Astrocyte (in vitro differentiated cells and primary cell): ENCODE measurements around the gene TENM4. TPM values are rescaled to one million over a fixed set of nuclear protein-coding genes. Genes with fewer than 3 reads are reported as not detected.

Source experiments
- DNase-seq: peaks from one replicate; pipeline ENCODE4 v3.0.0-alpha.2; 2010; ENCODE audit warnings: low read depth
- FAIRE-seq: peaks from 2 replicates; lab custom pipeline; 2011; peaks lifted over from hg19 to GRCh38; lab: Jason Lieb, UNC
- H2AFZ ChIP-seq: 2 replicates; pipeline ENCODE4 v1.6.0; 2012; ENCODE audit warnings: low read depth, low read length, inconsistent platforms
- H3K27ac ChIP-seq: 2 replicates; pipeline ENCODE4 v1.5.1; 2011; ENCODE audit warnings: low read depth, low read length, inconsistent platforms
- H3K27me3 ChIP-seq: 2 replicates; pipeline ENCODE4 v1.6.0; 2011; ENCODE audit warnings: low read length, inconsistent platforms; ENCODE audit not compliant: insufficient read depth
- H3K36me3 ChIP-seq: 2 replicates; pipeline ENCODE4 v1.5.1; 2011; ENCODE audit warnings: low read length, inconsistent platforms; ENCODE audit not compliant: insufficient read depth
- H3K4me1 ChIP-seq: 2 replicates; pipeline ENCODE4 v1.5.1; 2011; ENCODE audit warnings: low read length, inconsistent platforms; ENCODE audit not compliant: insufficient read depth
- H3K4me2 ChIP-seq: 2 replicates; pipeline ENCODE4 v1.6.0; 2012; ENCODE audit warnings: low read length, inconsistent platforms
- H3K4me3 ChIP-seq: 2 replicates; pipeline ENCODE4 v1.5.1; 2011; ENCODE audit warnings: low read depth, mild to moderate bottlenecking, low read length, inconsistent platforms; ENCODE audit not compliant: insufficient read depth
- H3K79me2 ChIP-seq: 2 replicates; pipeline ENCODE4 v1.6.0; 2012; ENCODE audit warnings: mild to moderate bottlenecking, low read length, inconsistent platforms; ENCODE audit not compliant: insufficient read depth
- H3K9ac ChIP-seq: 2 replicates; pipeline ENCODE4 v1.6.0; 2012; ENCODE audit warnings: mild to moderate bottlenecking, low read length, inconsistent platforms
- H3K9me3 ChIP-seq: 2 replicates; pipeline ENCODE4 v1.5.1; 2012; ENCODE audit warnings: low read depth, mild to moderate bottlenecking, low read length, inconsistent platforms; ENCODE audit not compliant: insufficient read depth
- H4K20me1 ChIP-seq: 2 replicates; pipeline ENCODE4 v1.6.0; 2012; ENCODE audit warnings: low read length, inconsistent platforms; ENCODE audit not compliant: insufficient read depth
- H3K27ac Mint-ChIP-seq: one replicate; pipeline ENCODE4 v1.8.0; 2021; ENCODE audit warnings: mild to moderate bottlenecking, mixed read lengths; ENCODE audit not compliant: unreplicated experiment
- H3K27me3 Mint-ChIP-seq: one replicate; pipeline ENCODE4 v1.8.0; 2021; ENCODE audit warnings: low read depth, mixed read lengths; ENCODE audit not compliant: unreplicated experiment
- H3K36me3 Mint-ChIP-seq: one replicate; pipeline ENCODE4 v1.8.0; 2021; ENCODE audit warnings: low read depth, mixed read lengths; ENCODE audit not compliant: unreplicated experiment
- H3K4me1 Mint-ChIP-seq: one replicate; pipeline ENCODE4 v1.8.0; 2021; ENCODE audit warnings: low read depth, mixed read lengths; ENCODE audit not compliant: unreplicated experiment
- H3K4me3 Mint-ChIP-seq: one replicate; pipeline ENCODE4 v1.8.0; 2021; ENCODE audit warnings: mild to moderate bottlenecking, moderate library complexity, mixed read lengths; ENCODE audit not compliant: unreplicated experiment
- H3K9me3 Mint-ChIP-seq: one replicate; pipeline ENCODE4 v1.8.0; 2021; ENCODE audit warnings: mild to moderate bottlenecking, mixed read lengths; ENCODE audit not compliant: unreplicated experiment
- CTCF ChIP-seq: IDR thresholded peaks from 2 replicates; pipeline ENCODE4 v1.5.1; 2011; ENCODE audit warnings: low read depth, mild to moderate bottlenecking, inconsistent platforms, low read length, moderate library complexity; ENCODE audit not compliant: insufficient read depth
- EZH2 ChIP-seq: IDR thresholded peaks from 2 replicates; pipeline ENCODE4 v1.6.1; 2012; ENCODE audit warnings: mild to moderate bottlenecking, low read length, inconsistent platforms; ENCODE audit not compliant: insufficient read depth
- total RNA-seq: library from RNA; stranded (reverse); gene quantifications from 2 replicates; pipeline ENCODE4 v1.2.1, GENCODE V29; 2021

The TENM4 gene
- total RNA-seq, 1 donor from 2014 or later = 7.5 TPM

GRCh38 chr11:78768345-78768744 lies 672.5 kb downstream of the TENM4 start:
- Mint-ChIP-seq H3K27me3 (peaks cover 8% of the 10 kb centered on the region), H3K4me3 (no peak overlapping the region), H3K36me3 (no peaks in the 10 kb centered on the region), H3K9me3 (peaks cover 3% of the 10 kb centered on the region), H3K27ac (no peak overlapping the region), H3K4me1 (no peaks in the 10 kb centered on the region)
- Histone ChIP-seq H3K36me3 (peaks cover 2% of the 10 kb centered on the region), H4K20me1 (no peaks in the 10 kb centered on the region), H3K4me2 (no peak overlapping the region), H3K9me3 (no peaks in the 10 kb centered on the region), H3K9ac (no peak overlapping the region), H2AFZ (no peak overlapping the region), H3K4me1 (no peaks in the 10 kb centered on the region), H3K27ac (no peak overlapping the region), H3K27me3 (no peaks in the 10 kb centered on the region), H3K79me2 (no peaks in the 10 kb centered on the region), H3K4me3 (no peak overlapping the region)
- TF ChIP-seq EZH2 (no peak), CTCF (no peak)
- DNase-seq (no peak), FAIRE-seq (no peak)

- no peaks in the 10 kb centered on the region for H3K4me1 ChIP-seq
- H3K36me3 Mint-ChIP-seq = no peaks in the 10 kb centered on the region
- FAIRE-seq = no peak
- no peak overlapping the region for H3K4me3 Mint-ChIP-seq
- no peaks in the 10 kb centered on the region for H4K20me1 ChIP-seq
- peaks cover 8% of the 10 kb centered on the region for H3K27me3 Mint-ChIP-seq
- no peaks in the 10 kb centered on the region for H3K27me3 ChIP-seq
- H3K4me3 ChIP-seq = no peak overlapping the region
- H2AFZ ChIP-seq = no peak overlapping the region
- no peak overlapping the region for H3K4me2 ChIP-seq
- DNase-seq = no peak
- no peak overlapping the region for H3K27ac Mint-ChIP-seq
- H3K9me3 ChIP-seq = no peaks in the 10 kb centered on the region
- no peaks in the 10 kb centered on the region for H3K79me2 ChIP-seq
- peaks cover 2% of the 10 kb centered on the region for H3K36me3 ChIP-seq
- H3K9me3 Mint-ChIP-seq = peaks cover 3% of the 10 kb centered on the region
- no peak for TF ChIP-seq EZH2
- no peak for TF ChIP-seq CTCF
- H3K9ac ChIP-seq = no peak overlapping the region
- no peak overlapping the region for H3K27ac ChIP-seq
- H3K4me1 Mint-ChIP-seq = no peaks in the 10 kb centered on the region
These were observed 673.5 kb downstream of the TENM4 start for GRCh38 chr11:78767027-78767932.

GRCh38 chr11:78764946-78765345 lies 675.9 kb downstream of the TENM4 start:
- no peak for FAIRE-seq

More at GRCh38 chr11:78764946-78765345, 675.9 kb downstream of the TENM4 start:
- H2AFZ ChIP-seq = no peak overlapping the region
- Mint-ChIP-seq H3K4me1 (no peaks in the 10 kb centered on the region), H3K9me3 (no peaks in the 10 kb centered on the region), H3K36me3 (no peaks in the 10 kb centered on the region), H3K27me3 (peaks cover 5% of the 10 kb centered on the region), H3K27ac (no peak overlapping the region), H3K4me3 (no peak overlapping the region)
- peaks cover 2% of the 10 kb centered on the region for H3K36me3 ChIP-seq
- TF ChIP-seq CTCF = no peak
- TF ChIP-seq EZH2 = no peak
- H3K4me3 ChIP-seq = no peak overlapping the region
- no peak overlapping the region for H3K4me2 ChIP-seq
- peak; percentile 19 for DNase-seq
- no peaks in the 10 kb centered on the region for H4K20me1 ChIP-seq
- no peaks in the 10 kb centered on the region for H3K9me3 ChIP-seq
- H3K4me1 ChIP-seq = no peaks in the 10 kb centered on the region
- H3K79me2 ChIP-seq = no peaks in the 10 kb centered on the region
- H3K9ac ChIP-seq = no peak overlapping the region
- H3K27me3 ChIP-seq = no peaks in the 10 kb centered on the region
- H3K27ac ChIP-seq = no peak overlapping the region
